ENCODE data around the gene LZTR1. TPM values are rescaled to one million over a fixed set of nuclear protein-coding genes. Genes with fewer than 3 reads are reported as not detected.

LZTR1 gene
- total RNA-seq, 1 donor, result 53.5 TPM

DNA sequence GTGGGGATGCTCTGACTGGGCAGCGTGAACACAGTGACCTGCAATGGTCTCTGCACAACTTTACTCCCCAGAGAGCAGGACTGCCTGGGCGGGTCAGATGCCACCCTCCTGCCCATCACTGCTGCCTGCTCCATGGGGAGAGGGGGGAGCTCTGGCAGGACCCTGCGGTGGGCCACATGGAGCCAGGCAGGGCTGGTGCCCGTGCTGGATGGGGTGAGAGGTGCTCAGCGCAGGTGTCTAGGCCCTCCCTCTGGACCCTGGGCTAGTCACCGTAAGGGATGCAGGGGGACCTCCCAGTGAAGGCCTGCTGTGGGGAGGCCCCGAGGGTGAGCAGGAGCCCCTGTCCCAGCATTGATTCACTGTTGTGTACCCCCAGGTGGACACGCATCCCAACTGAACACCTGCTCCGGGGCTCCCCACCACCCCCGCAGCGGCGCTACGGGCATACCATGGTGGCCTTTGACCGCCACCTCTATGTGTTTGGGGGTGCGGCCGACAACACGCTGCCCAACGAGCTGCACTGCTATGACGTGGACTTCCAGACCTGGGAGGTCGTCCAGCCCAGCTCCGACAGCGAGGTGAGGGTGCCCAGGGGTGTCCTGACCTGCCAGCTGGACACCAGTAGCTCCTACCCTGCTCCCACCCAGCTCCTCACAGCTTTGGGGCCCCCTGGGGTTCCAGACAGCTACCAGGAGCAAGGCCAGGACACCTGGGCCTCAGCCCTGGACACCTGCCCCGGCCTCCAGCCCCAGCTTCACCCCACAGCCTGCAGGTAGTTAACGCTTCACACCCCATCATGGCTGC is 9.4 kb downstream of the LZTR1 start:
- TF ChIP-seq, protein P1, sequence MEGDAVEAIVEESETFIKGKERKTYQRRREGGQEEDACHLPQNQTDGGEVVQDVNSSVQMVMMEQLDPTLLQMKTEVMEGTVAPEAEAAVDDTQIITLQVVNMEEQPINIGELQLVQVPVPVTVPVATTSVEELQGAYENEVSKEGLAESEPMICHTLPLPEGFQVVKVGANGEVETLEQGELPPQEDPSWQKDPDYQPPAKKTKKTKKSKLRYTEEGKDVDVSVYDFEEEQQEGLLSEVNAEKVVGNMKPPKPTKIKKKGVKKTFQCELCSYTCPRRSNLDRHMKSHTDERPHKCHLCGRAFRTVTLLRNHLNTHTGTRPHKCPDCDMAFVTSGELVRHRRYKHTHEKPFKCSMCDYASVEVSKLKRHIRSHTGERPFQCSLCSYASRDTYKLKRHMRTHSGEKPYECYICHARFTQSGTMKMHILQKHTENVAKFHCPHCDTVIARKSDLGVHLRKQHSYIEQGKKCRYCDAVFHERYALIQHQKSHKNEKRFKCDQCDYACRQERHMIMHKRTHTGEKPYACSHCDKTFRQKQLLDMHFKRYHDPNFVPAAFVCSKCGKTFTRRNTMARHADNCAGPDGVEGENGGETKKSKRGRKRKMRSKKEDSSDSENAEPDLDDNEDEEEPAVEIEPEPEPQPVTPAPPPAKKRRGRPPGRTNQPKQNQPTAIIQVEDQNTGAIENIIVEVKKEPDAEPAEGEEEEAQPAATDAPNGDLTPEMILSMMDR (IDR thresholded peaks at IDR 0.05; ENCODE audit: insufficient read depth, low read length), result no peak
- H3K4me3 ChIP-seq (ENCODE audit: low read depth, low read length), result no peak overlapping the region
- no peak for DNase-seq (ENCODE audit: low read depth)

DNA sequence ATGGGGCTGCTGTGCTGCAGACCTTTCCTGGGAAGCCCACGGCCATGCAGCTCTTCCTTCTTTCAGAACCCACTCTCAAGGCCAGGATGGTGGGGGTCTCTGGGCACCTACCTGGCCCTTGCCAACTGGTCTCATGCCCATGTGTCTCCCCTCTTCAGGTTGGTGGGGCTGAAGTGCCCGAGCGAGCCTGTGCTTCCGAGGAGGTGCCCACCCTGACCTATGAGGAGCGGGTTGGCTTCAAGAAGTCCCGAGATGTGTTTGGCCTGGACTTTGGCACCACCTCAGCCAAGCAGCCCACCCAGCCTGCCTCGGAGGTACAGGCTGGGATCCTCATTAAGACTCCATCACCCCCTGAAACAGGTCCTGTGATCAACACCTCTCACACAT is 10.0 kb downstream of the LZTR1 start:
- DNase-seq (ENCODE audit: low read depth), result no peak
- TF ChIP-seq, protein P1 (IDR thresholded peaks at IDR 0.05; ENCODE audit: insufficient read depth, low read length), result no peak
- H3K4me3 ChIP-seq (ENCODE audit: low read depth, low read length), result no peak overlapping the region

DNA sequence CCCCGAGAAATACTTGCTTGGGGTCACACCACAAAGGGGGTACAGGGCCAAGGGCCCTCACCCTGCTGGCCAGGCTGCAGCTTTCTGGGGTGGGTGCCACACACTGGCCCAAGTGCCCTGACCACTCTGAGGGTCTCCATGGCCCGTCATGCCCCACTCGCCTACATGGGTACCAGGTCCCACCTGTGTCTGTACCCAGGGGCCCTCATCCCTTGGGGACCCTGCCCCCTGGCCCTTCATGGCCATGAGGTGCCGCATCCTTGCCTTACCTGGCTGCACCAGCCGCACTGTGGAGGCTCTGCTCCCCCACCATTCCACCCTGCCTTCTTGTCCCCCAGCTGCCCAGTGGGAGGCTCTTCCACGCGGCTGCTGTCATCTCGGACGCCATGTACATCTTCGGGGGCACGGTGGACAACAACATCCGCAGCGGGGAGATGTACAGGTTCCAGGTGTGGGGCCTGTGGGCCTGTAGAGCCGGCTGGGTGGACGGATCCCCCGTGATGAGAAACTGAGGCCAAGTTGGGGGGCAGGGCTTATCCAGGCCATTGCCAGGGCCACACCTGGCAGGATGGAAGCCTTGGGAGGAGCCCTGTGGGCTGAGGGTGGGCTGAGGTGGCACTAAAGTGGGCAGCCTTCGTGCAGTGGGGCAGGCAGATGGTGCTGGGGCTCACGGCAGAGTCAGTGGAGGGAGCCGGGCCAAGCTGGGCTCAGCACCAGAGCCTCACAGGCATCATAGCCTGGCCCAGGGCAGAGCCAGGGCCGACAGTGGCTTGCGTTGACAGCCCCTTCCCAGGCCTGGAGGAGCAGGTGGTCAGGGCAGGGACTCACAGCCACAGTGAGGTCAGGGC is 10.6 kb downstream of the LZTR1 start:
- H3K4me3 ChIP-seq (ENCODE audit: low read depth, low read length), result no peak overlapping the region
- TF ChIP-seq, protein P1 (IDR thresholded peaks at IDR 0.05; ENCODE audit: insufficient read depth, low read length), result no peak
- DNase-seq (ENCODE audit: low read depth), result no peak

DNA sequence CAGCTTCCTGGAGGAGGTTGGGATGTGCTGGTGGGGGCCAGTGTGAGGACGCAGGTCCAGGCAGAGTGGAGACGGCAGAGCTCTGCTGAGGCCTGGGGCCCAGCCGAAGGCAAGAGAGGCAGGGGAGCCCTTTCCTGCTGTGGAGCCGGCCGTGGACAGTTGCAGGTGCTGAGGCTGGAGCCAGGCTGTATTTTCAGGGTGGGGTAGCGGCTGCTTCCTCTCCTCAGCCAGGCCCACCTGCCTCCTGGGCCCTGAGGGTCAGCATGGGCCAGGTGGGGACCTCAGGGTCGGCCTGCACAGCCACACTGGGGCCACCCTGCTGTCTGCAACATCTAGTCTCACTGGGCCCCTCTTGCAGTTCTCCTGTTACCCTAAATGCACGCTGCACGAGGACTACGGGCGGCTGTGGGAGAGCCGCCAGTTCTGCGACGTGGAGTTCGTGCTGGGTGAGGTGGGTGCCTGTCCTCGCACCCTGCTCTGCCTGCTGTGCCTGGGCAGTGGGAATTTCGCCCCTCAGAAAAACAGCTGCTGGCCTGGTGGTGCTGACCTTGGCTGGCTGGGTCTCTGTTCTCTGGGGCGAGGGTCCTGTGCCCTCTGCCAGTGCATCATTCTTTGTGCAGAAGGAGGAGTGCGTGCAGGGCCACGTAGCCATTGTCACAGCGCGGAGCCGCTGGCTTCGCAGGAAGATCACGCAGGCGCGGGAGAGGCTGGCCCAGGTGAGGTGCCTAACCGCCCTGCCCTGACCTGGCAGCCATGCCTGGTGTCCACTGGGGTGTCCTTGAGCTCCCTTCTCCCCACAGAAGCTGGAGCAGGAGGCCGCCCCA is 11.4 kb downstream of the LZTR1 start:
- TF ChIP-seq, protein P1 (IDR thresholded peaks at IDR 0.05; ENCODE audit: insufficient read depth, low read length), result no peak
- no peak overlapping the region for H3K4me3 ChIP-seq (ENCODE audit: low read depth, low read length)
- DNase-seq (ENCODE audit: low read depth), result no peak

DNA sequence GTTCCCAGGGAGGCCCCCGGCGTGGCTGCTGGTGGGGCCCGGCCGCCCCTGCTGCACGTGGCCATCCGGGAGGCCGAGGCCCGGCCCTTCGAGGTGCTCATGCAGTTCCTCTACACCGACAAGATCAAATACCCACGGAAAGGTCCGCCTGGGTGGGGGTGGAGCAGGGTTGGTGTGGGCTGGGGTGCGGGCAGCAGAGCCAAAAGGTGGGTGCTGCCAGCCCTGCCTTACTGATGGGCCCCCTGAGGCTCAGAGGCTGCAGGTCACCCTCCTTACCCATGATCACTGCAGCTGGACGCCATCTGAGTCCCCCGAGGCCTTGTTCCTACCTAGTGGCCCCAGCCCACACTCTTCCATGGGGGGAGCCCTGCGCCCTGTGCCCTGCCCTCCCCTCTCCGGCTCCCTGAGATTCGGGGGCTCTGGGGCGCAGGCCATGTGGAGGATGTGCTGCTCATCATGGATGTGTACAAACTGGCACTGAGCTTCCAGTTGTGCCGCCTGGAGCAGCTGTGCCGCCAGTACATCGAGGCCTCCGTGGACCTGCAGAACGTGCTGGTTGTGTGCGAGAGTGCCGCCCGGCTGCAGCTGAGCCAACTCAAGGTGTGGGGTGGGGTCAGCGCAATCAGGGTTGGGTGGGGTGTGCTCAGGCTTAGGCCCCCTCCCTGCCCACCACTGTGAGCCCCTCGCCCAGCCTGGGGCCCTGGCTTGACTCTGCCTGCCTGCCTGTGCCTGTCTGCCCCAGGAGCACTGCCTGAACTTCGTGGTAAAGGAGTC is 12.2 kb downstream of the LZTR1 start:
- TF ChIP-seq, protein P1 (IDR thresholded peaks at IDR 0.05; ENCODE audit: insufficient read depth, low read length), result no peak
- no peak for DNase-seq (ENCODE audit: low read depth)
- H3K4me3 ChIP-seq (ENCODE audit: low read depth, low read length), result no peak overlapping the region

DNA sequence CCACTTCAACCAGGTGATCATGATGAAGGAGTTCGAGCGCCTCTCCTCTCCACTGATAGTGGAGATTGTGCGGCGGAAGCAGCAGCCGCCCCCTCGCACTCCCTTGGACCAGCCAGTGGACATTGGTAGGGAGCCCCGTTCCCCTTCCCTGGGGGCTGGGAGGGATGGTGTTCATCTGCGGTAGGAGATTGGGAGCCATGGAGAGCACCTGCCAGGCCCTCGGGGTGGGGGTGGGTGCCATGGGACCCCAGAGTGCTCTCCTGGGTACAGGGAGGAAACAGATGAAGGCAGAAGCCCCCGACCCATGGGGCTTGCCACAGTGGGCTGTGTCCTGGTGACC is 12.8 kb downstream of the LZTR1 start:
- H3K4me3 ChIP-seq (ENCODE audit: low read depth, low read length), result no peak overlapping the region
- TF ChIP-seq, protein P1 (IDR thresholded peaks at IDR 0.05; ENCODE audit: insufficient read depth, low read length), result no peak
- no peak for DNase-seq (ENCODE audit: low read depth)
